GM19351 (cell line): ENCODE data around the gene PTPRN2.
"Not testable (repeated sequence)": the region's sequence is repeated elsewhere in the genome, so short reads cannot be mapped to it uniquely, and the experiment has no call there.

Experiments
- ATAC-seq: cut with Tn5 transposase; IDR thresholded peaks from one replicate; pipeline ENCODE4 v1.9.1; 2021; ENCODE audit warnings: mild to moderate bottlenecking, moderate library complexity; ENCODE audit not compliant: unreplicated experiment

Gene PTPRN2

GRCh38 chr7:158376146-158376838, 211.3 kb downstream of the PTPRN2 start:
- ATAC-seq, result not testable (repeated sequence)

DNA sequence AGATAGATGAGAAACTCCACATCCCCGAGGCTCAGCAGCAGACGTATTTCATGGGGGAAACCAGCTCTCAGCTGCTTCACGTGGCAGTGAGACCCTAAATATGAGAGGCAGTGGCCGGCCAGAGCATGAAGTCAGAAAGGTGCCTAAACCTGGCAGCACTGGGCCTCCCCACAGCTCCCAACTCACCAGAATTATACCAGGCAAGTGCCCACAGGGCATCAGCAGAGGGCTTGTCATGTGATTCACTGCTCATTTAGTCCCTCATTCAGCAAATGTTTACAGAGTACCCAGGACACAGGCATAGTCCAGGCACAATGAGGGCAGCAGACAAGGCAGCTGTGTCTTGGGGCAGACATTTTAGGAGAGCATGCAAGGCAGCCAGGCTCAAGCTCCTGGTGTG, 212.6 kb downstream of the PTPRN2 start:
- ATAC-seq, result no peak

DNA sequence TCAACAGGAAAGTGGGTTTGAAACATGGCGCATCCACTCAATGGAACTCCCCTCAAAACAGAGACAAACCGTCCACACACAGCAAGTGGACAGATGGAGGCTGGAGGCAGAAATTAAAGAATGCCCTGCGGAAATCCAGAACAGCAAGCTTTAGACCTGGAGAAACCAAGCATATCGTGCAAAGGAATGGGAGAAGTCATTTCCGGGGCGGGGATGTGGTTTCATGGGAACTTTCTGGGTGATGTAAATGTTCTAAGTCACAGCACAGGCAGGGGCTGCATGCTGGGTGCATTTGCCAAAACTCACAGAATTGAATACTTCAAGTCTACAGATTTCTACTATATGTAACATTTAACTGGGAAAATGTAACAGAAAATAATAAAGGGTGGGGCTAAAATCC, 213.0 kb downstream of the PTPRN2 start:
- ATAC-seq, result no peak

- no peak for ATAC-seq
These were observed 213.5 kb downstream of the PTPRN2 start for GRCh38 chr7:158374146-158374545.

- no peak for ATAC-seq
These were observed 214.0 kb downstream of the PTPRN2 start for GRCh38 chr7:158373476-158374133.

GRCh38 chr7:158372400-158373342, 215.0 kb downstream of the PTPRN2 start:
- ATAC-seq, result no peak

DNA sequence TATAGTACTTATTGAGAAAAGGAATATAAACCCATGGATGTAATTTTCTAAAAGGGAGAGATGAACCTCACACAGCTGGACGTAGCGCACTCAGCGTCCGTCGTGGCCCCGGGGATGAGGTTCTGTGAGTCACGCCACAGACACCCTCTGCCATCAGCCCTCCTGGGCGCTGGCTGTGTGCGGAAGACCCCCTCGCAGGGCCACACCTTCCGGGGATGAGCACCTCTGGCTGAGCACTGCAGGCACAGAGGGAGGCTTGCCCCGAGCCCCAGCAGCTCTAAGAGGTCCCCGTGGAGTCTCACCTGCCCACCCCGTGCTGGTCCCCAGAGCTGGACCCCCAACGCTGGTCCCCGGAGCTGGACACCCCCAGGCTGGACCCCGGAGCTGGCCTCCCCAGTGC, 215.8 kb downstream of the PTPRN2 start:
- no peak for ATAC-seq

- ATAC-seq, result no peak
These were observed 217.8 kb downstream of the PTPRN2 start for GRCh38 chr7:158369866-158370265.

DNA sequence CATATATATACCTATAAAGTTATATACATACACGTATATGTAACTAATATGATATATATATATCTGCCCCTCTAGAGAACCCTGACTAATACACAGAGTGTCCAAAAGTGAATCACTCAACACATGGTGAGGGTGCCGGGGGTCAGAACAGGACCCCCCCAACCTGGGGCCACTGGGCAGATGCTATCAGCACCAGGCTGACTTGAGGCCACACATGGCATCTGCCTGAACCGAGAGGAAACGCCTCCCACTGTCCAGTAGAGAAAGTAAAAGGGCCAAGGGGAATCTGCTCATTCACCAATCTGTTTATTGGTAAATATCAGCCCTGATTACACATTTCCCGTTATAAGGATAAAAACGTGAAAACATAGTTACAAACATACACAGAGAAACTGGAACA, 218.3 kb downstream of the PTPRN2 start:
- no peak for ATAC-seq

DNA sequence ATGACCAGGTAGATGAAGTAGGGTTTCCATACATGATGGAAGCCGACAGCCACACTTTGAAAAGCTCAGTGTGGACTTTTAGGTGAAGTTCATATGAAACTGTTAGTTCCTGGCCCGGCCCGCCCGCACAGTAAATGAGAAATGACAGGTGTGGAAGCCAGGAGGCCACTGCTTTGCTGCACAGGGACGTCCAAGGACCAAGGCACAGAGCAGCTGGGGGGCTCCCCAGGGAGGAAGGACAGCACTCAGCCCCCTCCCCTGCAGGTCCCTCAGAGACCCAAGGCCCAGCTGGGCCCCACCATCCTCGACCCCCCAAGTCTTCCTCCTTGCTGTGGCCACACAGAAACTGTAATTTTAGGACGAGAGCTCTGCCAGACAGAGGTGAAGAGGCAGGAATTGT, 219.2 kb downstream of the PTPRN2 start:
- ATAC-seq, result no peak

DNA sequence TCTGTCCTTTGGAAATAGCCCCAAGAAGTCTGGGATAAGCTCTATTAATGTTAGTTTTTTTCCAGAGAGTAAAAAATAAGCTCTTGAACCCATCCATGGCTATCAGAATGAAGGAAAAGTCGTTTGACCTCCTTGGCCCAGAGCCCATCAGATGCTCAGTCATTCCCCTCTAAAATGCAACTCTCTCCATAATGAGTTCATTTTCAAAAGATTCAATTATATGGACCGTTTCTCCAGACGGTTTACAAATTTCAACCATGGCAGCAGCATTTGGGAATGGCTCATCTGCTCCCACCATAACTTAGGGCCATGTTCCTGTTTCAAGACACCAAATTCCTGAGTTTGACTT, 220.0 kb downstream of the PTPRN2 start:
- ATAC-seq, result no peak

- no peak for ATAC-seq
These were observed 220.5 kb downstream of the PTPRN2 start for GRCh38 chr7:158366916-158367633.

- no peak for ATAC-seq
These were observed 221.3 kb downstream of the PTPRN2 start for GRCh38 chr7:158366346-158366745.

GRCh38 chr7:158365267-158365666, 222.4 kb downstream of the PTPRN2 start:
- ATAC-seq, result no peak

- no peak for ATAC-seq
These were observed 223.2 kb downstream of the PTPRN2 start for GRCh38 chr7:158364451-158364850.

- ATAC-seq, result no peak
These were observed 224.4 kb downstream of the PTPRN2 start for GRCh38 chr7:158362912-158363905.

GRCh38 chr7:158362001-158362400, 225.6 kb downstream of the PTPRN2 start:
- no peak for ATAC-seq

GRCh38 chr7:158361326-158361946, 226.2 kb downstream of the PTPRN2 start:
- ATAC-seq, result no peak

DNA sequence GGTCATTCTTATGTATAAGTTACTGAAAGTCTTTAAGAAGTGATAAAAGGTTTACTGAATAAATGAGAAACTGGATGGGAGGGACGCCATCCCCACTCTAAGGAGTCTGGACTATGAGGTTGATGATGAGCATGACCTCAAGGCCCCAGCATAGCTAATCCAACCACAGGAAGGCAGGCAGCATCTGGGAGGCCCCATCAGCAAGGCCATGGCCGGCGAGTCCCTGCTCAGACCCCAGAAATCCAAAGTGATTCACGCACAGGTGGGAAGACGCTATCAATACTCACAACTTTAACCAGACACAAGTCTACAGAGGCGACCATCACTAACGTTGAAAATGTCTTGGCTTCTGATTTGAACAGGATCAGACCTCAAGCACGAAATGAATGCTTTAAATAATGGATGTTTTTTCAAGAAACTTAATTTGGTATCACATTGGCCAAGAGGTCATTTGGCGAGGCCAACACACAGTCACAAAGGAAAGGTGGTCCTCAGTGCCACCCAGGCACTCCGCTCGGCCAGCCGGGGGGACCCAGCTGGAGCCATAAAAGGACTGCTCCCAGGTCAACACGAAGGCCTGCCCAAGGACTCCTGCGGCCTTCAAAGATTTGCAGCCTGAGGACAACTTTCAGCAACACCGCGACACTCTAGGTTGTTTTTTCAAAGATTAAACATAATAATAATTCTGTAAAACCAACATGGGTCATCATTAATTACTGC, 228.5 kb downstream of the PTPRN2 start:
- ATAC-seq, result no peak
